HS-5 (cell line): Measurements from ENCODE around the gene DDB1.

Experiments used
- DNase-seq: peaks from one replicate; pipeline ENCODE4 v3.0.0-alpha.2; 2012; ENCODE audit warnings: low read depth

The DDB1 gene

GRCh38 chr11:61332797-61333549, at the start of gene DDB1, which contains the start of gene TKFC:
DDB1 (minus strand) TSS chr11:61333105; CDS start chr11:61332968, 137 bp downstream.
TKFC (plus strand) TSS chr11:61333228; CDS start chr11:61334729, 1,501 bp downstream.
- peak; percentile 63 for DNase-seq

GRCh38 chr11:61380884-61381283, 48.0 kb upstream of the DDB1 start:
- DNase-seq, result no peak

GRCh38 chr11:61378713-61379313, 45.9 kb upstream of the DDB1 start:
- DNase-seq, result peak; percentile 93

- DNase-seq, result no peak
Observed at GRCh38 chr11:61377461-61378160, 44.7 kb upstream of the DDB1 start.

- no peak for DNase-seq
Observed at GRCh38 chr11:61375761-61376108, 42.8 kb upstream of the DDB1 start.

GRCh38 chr11:61372659-61373420, 39.9 kb upstream of the DDB1 start:
- DNase-seq, result no peak

GRCh38 chr11:61370349-61371005, 37.6 kb upstream of the DDB1 start:
- no peak for DNase-seq

- DNase-seq, result peak; percentile 67
Observed at GRCh38 chr11:61369372-61370348, 36.8 kb upstream of the DDB1 start.

GRCh38 chr11:61368646-61369045, 35.7 kb upstream of the DDB1 start:
- DNase-seq, result no peak

GRCh38 chr11:61367406-61367805, 34.5 kb upstream of the DDB1 start:
- no peak for DNase-seq

GRCh38 chr11:61364012-61364675, 31.2 kb upstream of the DDB1 start:
- no peak for DNase-seq

GRCh38 chr11:61362542-61362875, 29.6 kb upstream of the DDB1 start:
- no peak for DNase-seq

GRCh38 chr11:61361741-61362541, 29.0 kb upstream of the DDB1 start, which contains the start of the genes CYB561A3 and TMEM138:
CYB561A3 (minus strand) TSS chr11:61361882; CDS start chr11:61356713, 5,169 bp downstream.
TMEM138 (plus strand) TSS chr11:61362374; CDS start chr11:61364391, 2,017 bp downstream.
- peak; percentile 87 for DNase-seq

GRCh38 chr11:61361237-61361740, 28.4 kb upstream of the DDB1 start:
- no peak for DNase-seq

GRCh38 chr11:61359516-61359915, 26.6 kb upstream of the DDB1 start:
- no peak for DNase-seq

GRCh38 chr11:61358566-61358965, 25.7 kb upstream of the DDB1 start:
- no peak for DNase-seq

- no peak for DNase-seq
Observed at GRCh38 chr11:61357894-61358239, 25.0 kb upstream of the DDB1 start.

GRCh38 chr11:61357233-61357893, 24.5 kb upstream of the DDB1 start:
- DNase-seq, result no peak
